Erythroblast (primary cell): ENCODE results near the gene LRRN1.

Experiments
- GATA1 ChIP-seq: IDR thresholded peaks from 2 replicates; pipeline ENCODE4 v1.6.1; 2011; ENCODE audit warnings: low read depth, mild to moderate bottlenecking, control low read depth, low read length, moderate library complexity
- POLR2A ChIP-seq: IDR thresholded peaks from 2 replicates; pipeline ENCODE4 v1.6.1; 2011; ENCODE audit warnings: mild to moderate bottlenecking, low read length

- TF ChIP-seq POLR2A, result no peak
- TF ChIP-seq GATA1, result no peak
Measured at GRCh38 chr3:3816034-3816433, 16.8 kb downstream of the LRRN1 start.
